ENCODE data around the gene PPARGC1A.

Gene PPARGC1A

DNA sequence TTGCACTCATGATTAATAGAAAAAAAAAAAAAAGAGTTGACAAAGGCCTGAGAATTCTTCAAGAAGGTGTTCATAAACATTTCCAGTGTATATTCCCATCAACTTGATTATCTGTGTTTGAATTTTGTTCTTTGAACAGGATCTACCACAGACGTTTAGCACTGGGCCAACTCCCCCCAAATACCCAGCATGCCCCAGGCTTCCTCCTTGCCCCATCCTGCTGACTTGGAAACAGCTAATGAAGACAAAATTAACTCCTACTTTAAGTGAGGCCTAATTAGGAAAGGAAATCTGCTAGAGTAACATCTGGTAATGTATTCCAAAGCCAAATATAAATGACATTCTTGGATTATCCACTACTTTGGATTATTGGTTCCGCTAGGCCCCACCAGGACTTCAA, 52.5 kb downstream of the PPARGC1A start:
- DNase-seq, result no peak

DNA sequence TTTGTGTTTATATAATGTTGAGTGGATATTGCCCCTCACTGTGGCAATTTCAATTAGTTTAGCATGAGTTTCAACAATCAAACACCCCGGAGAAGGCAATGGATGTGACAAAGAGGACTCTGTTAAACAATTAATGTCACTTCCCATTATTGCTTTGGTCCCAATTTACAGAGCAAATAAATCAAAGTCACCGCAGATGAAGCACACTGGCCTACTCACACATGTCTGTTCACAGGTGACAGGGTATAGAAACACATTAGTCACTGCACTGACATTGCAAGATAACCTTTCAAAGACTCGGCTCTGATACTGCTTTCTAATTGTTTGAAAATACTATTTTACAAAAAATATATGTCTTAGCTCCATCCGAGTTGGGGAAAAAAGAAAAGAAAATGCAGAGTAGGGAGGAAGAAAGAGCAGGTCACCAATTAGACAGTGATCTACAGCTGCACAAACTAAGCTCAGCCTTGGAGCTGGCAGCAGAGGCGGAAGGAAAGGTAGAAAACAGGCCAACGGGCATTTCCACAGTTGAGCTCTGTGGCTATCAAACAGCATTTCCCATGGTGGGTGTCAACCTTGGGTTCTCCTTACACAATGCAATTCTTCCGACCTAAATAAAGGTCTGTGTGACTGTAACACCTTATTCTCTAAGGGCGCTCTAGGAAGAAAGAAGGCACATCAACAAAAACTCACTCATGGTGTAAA, 53.9 kb downstream of the PPARGC1A start:
- no peak for DNase-seq

DNA sequence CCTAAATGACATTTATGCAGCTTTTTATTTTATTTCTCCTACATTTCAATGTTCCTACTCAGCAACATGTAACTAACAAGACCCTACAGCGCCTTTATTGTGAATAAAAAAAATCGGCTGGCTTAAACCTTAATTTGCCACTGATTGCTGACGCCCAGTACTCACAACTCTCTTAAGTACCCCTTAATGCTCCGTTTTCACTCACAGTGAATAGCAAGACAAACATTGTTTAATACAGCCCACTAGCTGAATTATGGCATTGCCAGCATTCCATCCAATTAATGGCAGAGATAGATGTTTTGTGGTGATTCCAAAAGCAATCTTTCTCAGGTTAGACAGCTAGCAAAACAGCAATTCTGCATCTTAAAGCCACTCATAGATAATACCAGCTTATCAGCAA, 61.1 kb downstream of the PPARGC1A start:
- no peak for DNase-seq

DNA sequence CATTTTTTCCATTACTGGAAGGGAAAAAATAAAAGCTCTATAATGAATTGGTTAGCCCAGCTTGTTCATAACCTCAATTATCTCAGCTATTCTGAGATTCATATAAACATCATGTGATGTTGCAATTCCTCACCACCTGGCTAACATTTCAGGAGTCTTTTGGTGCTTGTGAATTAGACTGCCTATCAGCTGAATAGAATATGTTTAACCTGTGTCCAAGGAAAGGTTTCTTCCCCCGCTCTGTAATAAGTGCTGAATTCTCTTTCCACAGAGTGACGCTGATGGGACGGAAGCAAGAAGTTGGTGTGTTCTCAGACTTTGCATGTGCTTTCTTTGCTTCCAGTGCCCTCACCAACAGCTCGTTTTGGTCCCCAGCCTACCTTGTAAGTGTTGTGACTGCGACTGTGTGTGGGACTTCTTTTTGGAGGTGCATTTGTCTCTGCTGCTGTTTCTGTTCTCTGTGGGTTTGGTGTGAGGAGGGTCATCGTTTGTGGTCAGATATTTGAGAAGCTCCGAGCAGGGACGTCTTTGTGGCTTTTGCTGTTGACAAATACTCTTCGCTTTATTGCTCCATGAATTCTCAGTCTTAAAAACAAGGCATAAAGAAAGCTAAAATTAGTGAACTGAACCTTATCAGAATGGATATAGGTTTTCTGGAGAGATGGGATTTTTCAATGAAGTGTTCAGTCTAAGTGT, 61.7 kb downstream of the PPARGC1A start:
- DNase-seq, result no peak

DNA sequence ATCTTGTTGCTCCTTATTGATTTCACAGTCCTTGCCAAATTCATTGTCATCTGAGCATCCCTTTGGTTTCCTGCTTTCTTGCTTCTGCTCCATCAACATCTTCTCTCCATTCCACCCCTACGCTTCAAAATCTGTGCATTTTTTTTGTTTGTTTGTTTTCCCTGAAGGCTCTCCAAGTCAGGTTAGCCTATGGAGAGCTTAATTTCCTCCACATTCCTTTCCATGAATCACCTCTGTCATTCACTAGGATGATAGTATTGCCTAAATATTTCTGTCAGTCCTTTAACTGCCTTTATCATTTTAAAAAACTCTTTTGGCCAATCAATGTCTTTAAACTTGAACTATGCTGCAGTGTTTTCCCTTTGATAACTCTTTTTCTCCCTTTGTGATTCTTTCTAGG, 67.7 kb downstream of the PPARGC1A start:
- no peak for DNase-seq

DNA sequence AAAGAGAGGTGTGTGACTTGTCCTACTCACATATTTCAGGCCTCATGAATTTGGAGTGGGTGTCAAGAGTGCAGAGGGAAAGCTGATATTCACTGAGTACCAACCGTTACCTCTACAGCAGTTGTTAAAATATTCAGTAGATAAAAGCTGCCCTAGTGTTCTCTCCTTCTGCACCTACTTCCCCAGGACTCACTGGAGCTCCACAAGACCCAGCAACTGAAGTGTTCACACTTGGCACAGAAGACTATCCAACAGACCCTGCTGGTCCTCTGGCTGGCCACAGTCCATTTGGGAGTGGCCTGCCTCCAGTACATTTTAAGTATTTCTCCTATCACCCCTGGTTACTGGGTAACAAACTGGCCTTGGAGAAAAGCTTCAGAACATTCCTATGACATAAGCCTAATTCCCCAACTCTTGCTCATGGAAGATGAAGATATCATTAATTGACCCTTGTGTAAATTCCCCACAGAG, 70.8 kb downstream of the PPARGC1A start:
- DNase-seq, result no peak

DNA sequence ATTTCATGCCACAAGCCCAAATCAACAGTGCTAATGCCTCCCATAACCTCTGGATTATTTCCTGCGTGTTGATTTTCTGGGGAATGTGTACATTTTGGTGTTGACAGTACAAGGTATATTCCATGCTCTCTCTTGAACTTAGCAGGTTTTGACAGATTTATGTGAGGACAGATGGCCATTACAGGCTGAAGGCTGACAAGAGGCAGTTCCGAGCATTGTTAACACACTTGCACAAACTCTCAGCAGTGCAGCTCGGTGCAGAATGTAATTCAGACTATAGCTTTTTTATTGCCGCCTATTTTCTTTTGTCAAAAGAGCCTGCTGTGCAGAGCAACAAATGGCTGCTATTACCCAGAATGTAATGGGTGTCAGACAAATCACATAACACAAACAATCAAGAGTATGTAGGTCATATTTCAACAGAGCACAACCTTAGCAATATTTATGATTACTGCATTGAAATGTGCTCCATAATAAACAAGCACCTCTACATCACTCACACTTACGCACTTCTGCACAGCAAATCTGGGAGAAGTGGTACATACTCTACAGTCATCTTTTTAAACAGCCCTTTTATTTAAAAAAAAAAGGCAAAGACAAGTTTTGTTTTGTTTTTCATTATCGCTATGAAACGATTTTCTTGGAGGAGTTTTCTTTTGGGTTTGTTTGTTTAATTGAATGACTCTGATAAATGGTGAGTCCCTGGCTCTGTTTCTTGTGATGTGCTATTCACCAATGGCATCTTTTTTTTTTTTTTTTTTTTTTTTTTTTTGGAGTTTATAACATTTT, 71.6 kb downstream of the PPARGC1A start:
- DNase-seq, result no peak

DNA sequence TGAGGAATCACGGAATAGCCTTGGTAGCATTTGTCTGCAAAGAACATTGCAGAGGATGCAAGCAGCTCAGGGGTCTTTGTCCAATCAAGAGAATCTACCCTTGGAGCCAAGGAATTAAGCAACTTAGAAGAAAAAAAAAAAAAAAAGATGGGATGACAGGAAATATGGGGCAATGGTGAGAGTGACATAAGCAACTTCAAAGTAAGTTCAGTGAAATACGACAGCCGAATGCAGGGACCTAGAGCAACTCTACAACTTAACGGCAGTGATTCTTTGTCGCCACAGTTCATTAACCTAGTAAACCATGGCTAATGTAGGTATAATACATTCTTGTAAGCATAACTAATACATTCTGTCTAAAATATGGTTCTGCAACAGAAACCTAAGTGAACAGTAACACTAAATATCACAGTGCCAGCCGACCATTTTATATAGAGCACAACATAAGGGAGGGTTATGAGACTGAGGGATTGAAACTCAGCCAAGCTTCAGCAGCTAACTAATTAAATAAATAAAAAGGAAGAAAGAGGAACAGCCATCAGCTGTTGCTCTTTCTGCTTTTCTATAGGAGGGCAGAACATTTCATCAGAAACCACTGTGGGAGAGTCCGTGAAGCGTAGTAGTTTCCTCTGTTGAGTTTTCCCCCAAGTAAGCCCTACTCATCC, 74.7 kb downstream of the PPARGC1A start:
- no peak for DNase-seq

DNA sequence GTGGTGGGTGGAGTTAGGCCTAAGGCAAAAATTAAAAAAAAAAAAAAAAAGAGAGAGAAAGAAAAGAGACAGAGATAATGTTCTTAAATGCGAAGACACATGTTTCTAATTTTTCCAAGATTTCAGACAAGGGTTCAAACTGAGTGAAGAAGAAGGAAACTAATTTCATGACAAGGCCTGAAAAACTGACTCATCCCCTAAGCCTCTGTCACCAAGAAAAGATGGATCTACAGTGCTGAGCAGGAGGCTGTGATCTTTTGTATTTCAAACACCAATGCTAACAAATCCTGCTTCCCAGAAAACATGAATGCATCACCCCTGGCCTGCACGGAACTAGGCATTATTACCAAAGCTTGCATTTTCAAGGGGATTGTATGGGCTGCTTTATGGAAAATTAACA, 75.3 kb downstream of the PPARGC1A start:
- no peak for DNase-seq

DNA sequence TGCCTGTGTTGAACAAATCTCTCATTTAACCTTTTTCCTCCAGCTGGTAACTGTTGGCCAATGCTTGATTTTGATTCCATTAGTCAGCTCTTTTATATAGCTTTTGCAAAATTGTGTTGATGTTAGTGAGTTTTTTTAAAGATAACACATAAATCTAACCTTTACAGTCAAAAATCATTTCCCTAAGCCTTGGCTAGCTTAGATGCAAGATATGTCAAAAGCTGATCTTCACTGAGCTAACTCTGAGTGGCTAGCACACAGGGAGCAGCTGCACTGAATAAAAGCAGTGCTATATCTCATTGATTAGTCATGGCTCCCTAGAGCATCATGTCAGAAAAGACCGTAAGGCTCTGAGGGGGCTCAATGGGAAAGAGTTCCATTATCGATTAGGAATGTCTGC, 78.7 kb downstream of the PPARGC1A start:
- no peak for DNase-seq

DNA sequence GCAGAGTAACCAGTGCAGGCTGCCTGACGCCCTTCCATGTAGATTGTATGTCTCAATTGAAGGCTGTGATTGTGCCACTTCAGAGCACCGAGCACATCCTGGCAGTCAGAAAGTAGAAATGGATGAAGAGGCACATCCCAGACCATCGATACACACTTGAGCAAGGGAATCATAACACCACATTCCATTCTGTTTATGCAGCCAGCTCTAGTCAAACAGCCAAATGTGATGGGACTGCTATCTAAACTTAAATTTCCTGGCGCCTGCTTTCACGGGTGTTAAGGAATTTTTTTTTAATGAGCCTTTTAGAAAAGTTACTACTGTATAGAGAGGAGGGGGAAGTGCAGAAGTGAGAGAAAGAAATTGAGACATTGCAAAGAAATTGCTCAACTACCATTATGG, 84.4 kb downstream of the PPARGC1A start:
- no peak for DNase-seq

DNA sequence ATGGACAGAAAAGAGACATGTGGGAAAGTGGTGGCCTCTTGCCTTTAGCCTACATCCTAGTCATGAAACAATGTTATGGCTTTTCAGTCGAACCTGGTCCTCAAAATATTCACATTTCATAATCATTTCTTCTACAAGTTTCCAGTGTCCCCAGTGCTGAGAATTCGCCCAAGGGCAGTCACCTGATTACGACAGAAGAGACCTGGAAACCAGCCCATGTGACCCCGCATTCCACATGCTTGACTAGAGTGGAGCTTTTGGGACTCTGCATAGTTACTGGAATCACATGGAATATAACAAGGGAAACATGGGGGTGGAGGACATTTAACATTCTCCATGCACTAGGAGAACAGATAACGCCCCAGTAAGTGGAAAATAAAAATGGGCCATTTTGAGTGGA, 100.1 kb downstream of the PPARGC1A start:
- DNase-seq, result no peak

DNA sequence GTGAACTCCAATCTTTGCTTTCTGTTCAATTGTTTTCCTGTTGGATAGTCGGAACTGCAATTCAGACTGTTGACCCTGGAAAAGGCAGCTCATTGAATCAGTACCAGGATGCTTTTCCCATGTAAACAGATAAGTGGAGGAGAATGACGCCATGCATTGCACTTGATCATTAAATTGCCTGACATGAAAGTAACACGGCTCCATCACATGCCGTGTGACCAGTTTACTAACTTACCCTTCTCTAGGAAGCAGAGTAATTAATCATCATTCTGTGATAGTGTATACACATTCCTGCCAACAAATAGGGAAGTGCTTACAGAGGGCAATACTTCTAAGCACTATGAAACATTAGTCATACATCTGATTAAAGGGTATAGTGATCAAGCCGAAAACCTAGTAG, 101.4 kb downstream of the PPARGC1A start:
- DNase-seq, result no peak

DNA sequence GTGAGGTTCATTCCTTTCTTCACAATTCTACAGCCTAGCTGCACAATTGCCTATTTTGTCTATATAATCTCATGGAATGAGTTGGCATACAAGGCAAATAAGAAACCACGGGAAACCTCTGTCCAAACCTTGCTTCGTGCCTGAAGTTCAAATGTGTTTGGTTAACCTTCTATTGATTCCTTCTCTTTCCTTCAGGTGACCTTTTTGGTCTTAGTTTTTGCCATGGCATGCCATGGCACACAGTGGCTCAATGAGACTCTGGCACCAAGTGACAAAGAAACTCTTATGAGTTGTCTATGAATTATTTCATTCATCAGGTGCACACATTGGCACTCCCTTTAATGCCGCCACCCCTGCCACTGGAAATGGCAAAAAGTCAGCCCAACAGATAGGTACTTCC, 101.8 kb downstream of the PPARGC1A start:
- DNase-seq, result no peak

DNA sequence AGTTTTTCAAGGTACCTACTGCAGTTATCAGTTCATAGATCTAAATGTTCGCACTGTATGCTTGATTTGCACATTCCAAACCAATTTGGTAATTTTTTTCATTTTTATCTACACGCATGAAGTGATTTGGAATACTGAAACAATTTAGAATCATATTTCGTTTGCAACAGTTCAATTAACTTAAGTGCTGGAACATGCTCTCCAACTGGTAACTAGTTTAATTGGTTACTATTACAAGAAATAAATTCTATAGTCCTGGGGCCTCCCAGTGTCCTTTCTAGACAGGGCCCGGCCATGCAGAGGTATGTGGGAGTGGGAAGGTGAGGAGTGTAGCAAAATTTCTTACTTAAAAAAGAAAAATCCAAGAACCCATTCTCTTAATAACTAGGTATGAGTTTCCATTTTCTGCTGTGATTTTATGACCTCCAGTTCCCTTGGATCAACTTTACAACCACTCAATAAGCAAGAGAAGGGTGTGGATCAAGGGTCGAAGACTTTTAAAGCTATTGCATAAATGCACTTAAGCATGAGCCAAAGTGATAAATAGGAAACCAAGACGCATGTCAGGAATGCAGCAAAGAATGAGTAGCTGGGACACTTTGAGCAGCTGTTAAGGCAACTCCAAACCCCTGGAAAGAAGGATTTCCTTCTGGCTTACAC, 106.9 kb downstream of the PPARGC1A start:
- no peak for DNase-seq

DNA sequence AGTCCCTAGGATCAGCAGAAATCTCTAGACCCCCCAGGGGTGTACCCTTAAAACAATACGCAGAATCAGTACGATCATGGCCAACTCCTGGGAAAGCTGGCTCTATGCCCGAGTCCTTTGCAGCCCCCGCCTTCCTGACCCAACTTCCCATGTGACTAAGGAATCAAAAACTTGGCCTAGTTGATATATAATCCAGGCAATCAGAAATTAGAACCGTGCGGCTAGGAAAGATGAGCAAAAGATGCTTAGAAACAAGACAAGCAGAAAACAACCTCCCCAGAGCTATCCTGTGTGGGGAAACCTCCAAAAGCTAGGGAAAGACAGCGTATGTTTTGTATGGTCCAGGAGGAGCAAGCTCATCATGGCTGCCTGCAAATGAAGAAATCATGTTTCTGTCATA, 110.0 kb downstream of the PPARGC1A start:
- no peak for DNase-seq

DNA sequence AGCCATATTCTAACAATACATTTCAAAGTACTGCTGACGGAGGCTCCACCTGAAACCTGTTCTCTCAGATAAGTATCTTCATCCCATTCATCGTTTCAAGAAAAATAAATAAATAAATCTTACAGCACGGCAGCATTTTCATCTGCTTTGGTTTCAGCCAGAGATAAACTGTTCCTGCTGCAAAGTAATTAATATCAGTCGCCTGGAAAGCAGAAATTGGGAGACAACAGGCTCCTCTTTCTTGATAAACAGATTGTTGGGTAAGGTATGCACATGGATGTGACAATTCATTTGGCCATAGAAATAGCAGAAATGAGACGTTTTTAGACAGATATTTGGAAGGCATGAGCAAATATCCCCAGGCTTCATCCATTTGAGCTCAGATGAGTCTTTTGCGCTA, 110.4 kb downstream of the PPARGC1A start:
- no peak for DNase-seq

DNA sequence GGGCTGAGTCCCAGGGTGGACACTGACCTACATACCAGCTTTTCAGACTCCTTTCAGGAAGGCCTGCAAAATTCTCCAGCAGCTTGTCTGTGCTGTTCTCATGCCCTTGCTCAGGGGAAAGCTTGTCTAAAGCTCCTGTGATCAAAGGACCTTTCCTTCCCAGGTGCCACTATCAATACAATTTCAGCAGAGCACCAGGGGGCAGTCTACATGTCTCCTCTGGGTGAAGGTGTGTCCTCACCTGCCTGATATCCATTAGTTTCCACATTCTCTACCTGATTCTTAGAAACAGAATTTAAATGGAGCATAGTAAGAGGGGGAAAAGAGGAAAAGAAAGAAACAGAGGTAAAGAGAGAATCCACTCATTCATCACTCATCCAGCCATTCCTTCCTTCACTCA, 114.2 kb downstream of the PPARGC1A start:
- no peak for DNase-seq

DNA sequence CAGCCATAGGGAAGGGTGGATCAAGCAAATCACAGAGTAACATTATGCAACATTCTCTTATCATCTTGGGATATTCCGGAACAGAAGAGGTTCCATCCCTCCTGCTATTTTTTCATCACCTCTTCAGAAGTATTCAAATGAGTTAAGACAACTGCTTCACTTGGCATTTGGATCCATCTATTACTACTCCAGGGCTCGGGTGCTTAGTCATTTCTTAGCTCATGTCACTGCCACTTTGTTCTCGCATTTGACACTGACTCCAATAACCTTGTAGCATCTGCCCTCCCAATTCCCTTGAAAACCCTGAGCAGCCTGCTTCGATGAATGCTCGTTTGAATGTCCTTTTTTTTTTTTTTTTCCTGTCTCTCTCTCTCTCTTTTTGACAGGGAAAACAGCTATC, 114.9 kb downstream of the PPARGC1A start:
- no peak for DNase-seq

DNA sequence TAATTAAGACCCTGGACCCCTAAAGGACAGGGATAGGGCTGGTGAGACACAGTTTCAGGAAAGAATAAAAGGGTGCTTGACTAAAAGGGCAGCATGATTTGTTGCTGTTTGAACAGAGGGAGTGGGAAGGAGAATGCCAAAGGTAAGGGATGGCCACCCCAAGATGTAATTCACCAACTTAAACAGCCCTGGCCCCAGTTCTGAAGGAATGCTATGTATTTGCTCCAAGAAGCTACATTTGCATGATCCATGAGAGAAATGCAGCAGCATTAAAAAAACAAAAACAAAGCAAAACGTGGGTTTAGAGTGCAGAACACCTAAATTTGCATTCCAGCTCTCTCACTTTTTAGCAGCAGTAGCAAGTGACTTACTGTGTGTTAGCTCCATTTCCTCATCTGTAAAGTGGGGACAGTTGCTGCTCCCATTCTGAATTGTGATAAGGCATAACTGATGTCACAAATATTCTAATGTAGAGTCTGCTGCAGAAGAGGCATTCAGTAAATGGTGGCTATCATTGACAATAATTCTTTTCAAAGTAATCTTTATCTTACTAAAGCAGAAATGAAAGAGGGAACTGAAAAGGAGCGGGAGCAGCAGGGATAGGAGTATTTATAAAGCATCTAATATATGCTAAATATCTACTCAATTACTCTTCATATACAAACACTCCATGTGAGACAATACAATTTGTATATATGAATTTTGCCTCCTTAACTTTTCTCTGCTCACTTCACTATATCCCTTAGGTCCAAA, 115.8 kb downstream of the PPARGC1A start:
- DNase-seq, result no peak

DNA sequence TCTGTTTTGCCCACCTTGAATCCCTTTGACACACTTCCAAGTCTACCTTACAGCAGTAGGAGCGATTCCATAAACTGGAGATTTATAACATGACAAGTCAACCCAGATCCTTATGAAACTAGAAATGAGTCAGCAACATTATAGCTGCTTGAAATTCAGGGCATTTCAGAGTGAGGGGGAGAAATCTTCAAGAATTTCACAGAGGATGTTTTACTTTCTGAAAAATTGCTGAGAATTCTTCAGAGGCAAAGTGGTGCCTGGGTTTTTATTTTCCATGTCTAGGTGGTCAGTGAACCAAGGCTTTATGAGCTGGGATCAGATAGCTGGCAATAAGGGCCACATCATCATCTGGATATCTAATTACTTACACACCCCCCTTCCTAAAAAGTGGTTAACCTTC, 119.8 kb downstream of the PPARGC1A start:
- DNase-seq, result no peak

DNA sequence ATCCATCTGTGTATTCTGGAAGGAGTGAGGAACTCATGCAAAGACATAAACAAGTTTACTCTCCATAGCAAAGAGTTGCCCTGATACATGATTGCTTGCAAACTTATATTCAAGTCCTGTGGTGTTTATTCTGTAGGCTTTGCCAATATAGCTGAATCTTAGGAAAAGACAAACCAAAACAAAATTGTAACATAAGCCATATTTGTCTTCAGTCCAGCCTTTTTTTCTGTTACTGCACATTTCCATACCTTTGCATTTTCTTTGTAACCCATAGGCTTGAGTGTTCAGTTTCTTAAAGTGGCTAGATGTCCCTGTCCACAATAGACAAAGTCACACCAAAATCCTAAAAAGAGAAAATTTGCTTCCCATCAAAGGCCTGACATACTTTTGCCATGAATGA, 120.4 kb downstream of the PPARGC1A start:
- DNase-seq, result no peak

Data from activated CD4-positive, CD25-positive, alpha-beta regulatory T cell (primary cell).